PC-3 (cell line): ENCODE measurements around the gene ADAMTSL3.

Experiments
- EZH2phosphoT487 ChIP-seq: fragments of 300-600 bp; sonication (generic); IDR thresholded peaks from 2 replicates; pipeline ENCODE4 v1.6.1; 2018; ENCODE audit warnings: mild to moderate bottlenecking, antibody characterized with exemption, low read length, borderline replicate concordance
- TF ChIP-seq, protein P1 (sequence below): fragments of 300-600 bp; sonication (generic); conservative IDR thresholded peaks from 2 replicates; pipeline ENCODE4 v1.5.1; 2017; ENCODE audit warnings: antibody characterized with exemption, low read depth, mild to moderate bottlenecking, low read length

DNA sequence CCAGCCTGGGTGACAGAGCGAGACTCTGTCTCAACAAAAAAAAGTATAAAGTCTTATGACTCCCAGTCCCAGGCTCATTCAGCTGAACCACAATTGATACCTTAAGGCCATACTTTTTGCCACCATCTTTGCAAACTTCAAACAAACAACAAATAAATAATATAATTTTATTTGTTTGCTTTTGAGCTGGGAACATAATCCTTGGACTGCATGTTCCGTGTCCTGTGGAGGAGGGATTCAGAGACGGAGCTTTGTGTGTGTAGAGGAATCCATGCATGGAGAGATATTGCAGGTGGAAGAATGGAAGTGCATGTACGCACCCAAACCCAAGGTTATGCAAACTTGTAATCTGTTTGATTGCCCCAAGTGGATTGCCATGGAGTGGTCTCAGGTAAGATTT, 238.6 kb downstream of the ADAMTSL3 start:
- TF ChIP-seq EZH2phosphoT487: no peak
- TF ChIP-seq, protein P1, sequence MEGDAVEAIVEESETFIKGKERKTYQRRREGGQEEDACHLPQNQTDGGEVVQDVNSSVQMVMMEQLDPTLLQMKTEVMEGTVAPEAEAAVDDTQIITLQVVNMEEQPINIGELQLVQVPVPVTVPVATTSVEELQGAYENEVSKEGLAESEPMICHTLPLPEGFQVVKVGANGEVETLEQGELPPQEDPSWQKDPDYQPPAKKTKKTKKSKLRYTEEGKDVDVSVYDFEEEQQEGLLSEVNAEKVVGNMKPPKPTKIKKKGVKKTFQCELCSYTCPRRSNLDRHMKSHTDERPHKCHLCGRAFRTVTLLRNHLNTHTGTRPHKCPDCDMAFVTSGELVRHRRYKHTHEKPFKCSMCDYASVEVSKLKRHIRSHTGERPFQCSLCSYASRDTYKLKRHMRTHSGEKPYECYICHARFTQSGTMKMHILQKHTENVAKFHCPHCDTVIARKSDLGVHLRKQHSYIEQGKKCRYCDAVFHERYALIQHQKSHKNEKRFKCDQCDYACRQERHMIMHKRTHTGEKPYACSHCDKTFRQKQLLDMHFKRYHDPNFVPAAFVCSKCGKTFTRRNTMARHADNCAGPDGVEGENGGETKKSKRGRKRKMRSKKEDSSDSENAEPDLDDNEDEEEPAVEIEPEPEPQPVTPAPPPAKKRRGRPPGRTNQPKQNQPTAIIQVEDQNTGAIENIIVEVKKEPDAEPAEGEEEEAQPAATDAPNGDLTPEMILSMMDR: no peak
